SK-N-SH (cell line): Measurements from ENCODE around the gene ZSCAN2. TPM values are rescaled to one million over a fixed set of nuclear protein-coding genes. Genes with fewer than 3 reads are reported as not detected.

Experiments used
- CTCF ChIA-PET: fragments of 300-600, 350-600 bp; formaldehyde crosslinking; extraction: SDS; loops from one replicate; lab custom pipeline; 2021; lab: Yijun Ruan, JAX
- POLR2A ChIA-PET: fragments of 350-600 bp; sonication (Branson Sonifier 250); formaldehyde crosslinking; extraction: SDS; loops from one replicate; lab custom pipeline; 2020; ENCODE audit warnings: antibody characterized with exemption, inconsistent platforms; lab: Yijun Ruan, JAX
- DNase-seq: peaks from one replicate; pipeline ENCODE4 v3.0.0; 2012
- H2AFZ ChIP-seq: fragments of 200-600 bp; sonication (generic); 2 replicates; pipeline ENCODE4 v1.8.1; 2016; ENCODE audit warnings: antibody characterized with exemption, mild to moderate bottlenecking, low read depth
- H3F3A ChIP-seq: fragments of 200-600 bp; sonication (generic); replicated peaks from 2 replicates; pipeline ENCODE3; 2016; ENCODE audit warnings: antibody characterized with exemption, mild to moderate bottlenecking; ENCODE audit not compliant: insufficient read depth
- H3K27ac ChIP-seq, 2 experiments: fragments of 200-500 bp in 1 of 2; fragments of 200-600 bp in 1 of 2; sonication (Bioruptor generic) in 1 of 2; sonication (generic), shearing (Covaris generic) in 1 of 2; 2 replicates each; pipeline versions ENCODE4 v1.5.1 to v1.6.1; 2014 to 2016; ENCODE audit warnings: low read depth in 2 of 2, inconsistent platforms in 1 of 2, low read length in 1 of 2, mild to moderate bottlenecking in 1 of 2, mixed read lengths in 1 of 2
- H3K27me3 ChIP-seq: fragments of 200-600 bp; sonication (generic), shearing (Covaris generic); 2 replicates; pipeline ENCODE4 v1.6.1; 2016; ENCODE audit warnings: mixed run types; ENCODE audit not compliant: insufficient read depth
- H3K36me3 ChIP-seq, 2 experiments: fragments of 200-500 bp in 1 of 2; fragments of 200-600 bp in 1 of 2; sonication (Bioruptor generic) in 1 of 2; sonication (generic) in 1 of 2; replicated peaks in 1 of 2; 2 replicates each; pipeline versions ENCODE3 to v1.5.1; 2014 to 2016; ENCODE audit warnings: low read length in 1 of 2, mild to moderate bottlenecking in 1 of 2; ENCODE audit not compliant: insufficient read depth in 2 of 2, control insufficient read depth in 1 of 2
- H3K4me1 ChIP-seq, 2 experiments: fragments of 200-500 bp in 1 of 2; fragments of 200-600 bp in 1 of 2; sonication (Bioruptor generic) in 1 of 2; sonication (generic), shearing (Covaris generic) in 1 of 2; 2 replicates each; pipeline versions ENCODE4 v1.5.1 to v1.6.1; 2014 to 2016; ENCODE audit warnings: low read depth in 1 of 2, low read length in 1 of 2, mixed run types in 1 of 2; ENCODE audit not compliant: insufficient read depth in 2 of 2, control insufficient read depth in 1 of 2
- H3K4me2 ChIP-seq: fragments of 200-600 bp; sonication (generic), shearing (Covaris generic); 2 replicates; pipeline ENCODE4 v1.6.1; 2017; ENCODE audit warnings: mixed run types
- H3K4me3 ChIP-seq, 2 experiments: fragments of 200-500 bp in 1 of 2; fragments of 200-600 bp in 1 of 2; sonication (Bioruptor generic) in 1 of 2; sonication (generic), shearing (Covaris generic) in 1 of 2; 2 replicates each; pipeline versions ENCODE4 v1.5.1 to v1.8.1; 2014 to 2016; ENCODE audit warnings: low read depth in 2 of 2, inconsistent platforms in 1 of 2, low read length in 1 of 2, mild to moderate bottlenecking in 1 of 2, mixed read lengths in 1 of 2, moderate library complexity in 1 of 2
- H3K79me2 ChIP-seq: fragments of 200-600 bp; sonication (generic); 2 replicates; pipeline ENCODE4 v1.8.1; 2017; ENCODE audit warnings: mild to moderate bottlenecking; ENCODE audit not compliant: insufficient read depth
- H3K9ac ChIP-seq: fragments of 200-600 bp; sonication (generic); 2 replicates; pipeline ENCODE4 v1.6.1; 2017; ENCODE audit warnings: mixed run types
- H3K9me2 ChIP-seq: fragments of 200-600 bp; sonication (generic); 2 replicates; pipeline ENCODE4 v1.6.1; 2017; ENCODE audit warnings: mixed run types
- H3K9me3 ChIP-seq: fragments of 200-600 bp; sonication (generic); 2 replicates; pipeline ENCODE4 v1.6.1; 2017; ENCODE audit warnings: mixed run types, mild to moderate bottlenecking, moderate library complexity
- H4K20me1 ChIP-seq: fragments of 200-600 bp; sonication (generic); 2 replicates; pipeline ENCODE4 v1.6.1; 2017; ENCODE audit warnings: mild to moderate bottlenecking, mixed run types; ENCODE audit not compliant: insufficient read depth
- ELF1 ChIP-seq: IDR thresholded peaks from 2 replicates; pipeline ENCODE4 v1.4.0; 2012
- FOSL2 ChIP-seq: IDR thresholded peaks from 2 replicates; pipeline ENCODE4 v1.4.0; 2012; ENCODE audit warnings: low read depth, mild to moderate bottlenecking, moderate library complexity, borderline replicate concordance
- FOXM1 ChIP-seq: IDR thresholded peaks from 2 replicates; pipeline ENCODE4 v1.4.0; 2012; ENCODE audit warnings: low read depth, mild to moderate bottlenecking
- GATA2 ChIP-seq: sonication (generic); formaldehyde crosslinking; IDR thresholded peaks from 2 replicates; pipeline ENCODE4 v1.5.0; 2020; ENCODE audit warnings: mild to moderate bottlenecking, missing genetic modification reagents
- MEF2A ChIP-seq: IDR thresholded peaks from 2 replicates; pipeline ENCODE4 v1.4.0; 2012; ENCODE audit warnings: low read depth, borderline replicate concordance
- MXI1 ChIP-seq: IDR thresholded peaks from 2 replicates; pipeline ENCODE4 v1.6.1; 2012; ENCODE audit warnings: mild to moderate bottlenecking, low read depth, low read length, improper control_type of control experiment
- POLR2AphosphoS5 ChIP-seq: IDR thresholded peaks from 2 replicates; pipeline ENCODE4 v1.6.1; 2012; ENCODE audit warnings: low read depth, low read length
- RXRA ChIP-seq: IDR thresholded peaks from 2 replicates; pipeline ENCODE4 v1.4.0; 2012; ENCODE audit warnings: low read depth, mild to moderate bottlenecking, borderline replicate concordance
- SIN3A ChIP-seq: IDR thresholded peaks from 2 replicates; pipeline ENCODE4 v1.6.1; 2012; ENCODE audit warnings: low read depth, mild to moderate bottlenecking, low read length, moderate library complexity, borderline replicate concordance
- TCF12 ChIP-seq: IDR thresholded peaks from 2 replicates; pipeline ENCODE4 v1.4.0; 2012
- TEAD4 ChIP-seq: IDR thresholded peaks from 2 replicates; pipeline ENCODE4 v1.4.0; 2012; ENCODE audit warnings: mild to moderate bottlenecking, borderline replicate concordance; ENCODE audit not compliant: insufficient read depth
- USF1 ChIP-seq: IDR thresholded peaks from 2 replicates; pipeline ENCODE4 v1.4.0; 2012; ENCODE audit warnings: low read depth, borderline replicate concordance
- USF2 ChIP-seq: fragments of 150-350 bp; IDR thresholded peaks from 2 replicates; pipeline ENCODE4 v1.6.1; 2017; ENCODE audit warnings: antibody characterized with exemption, low read length, low read depth, borderline replicate concordance
- YY1 ChIP-seq: IDR thresholded peaks from 2 replicates; pipeline ENCODE4 v1.4.0; 2012; ENCODE audit warnings: low read depth, mild to moderate bottlenecking
- WGBS: methylation state at CpG from one replicate; pipeline ENCODE4 v1.1.6; 2017; ENCODE audit warnings: low lambda C conversion rate; 5-methylcytosine and 5-hydroxymethylcytosine counted together
- polyA plus RNA-seq, 3 experiments: library from polyadenylated mRNA; depleted of rRNA; stranded (reverse); fragments of >200 nt; gene quantifications; 2 replicates each; pipeline ENCODE4 v1.2.3, GENCODE V29; 2012
- TF ChIP-seq, protein P1 (sequence below): IDR thresholded peaks from 2 replicates; pipeline ENCODE4 v1.6.1; 2012; ENCODE audit warnings: mild to moderate bottlenecking, low read depth, low read length, moderate library complexity
- TF ChIP-seq, protein P2 (sequence below): fragments of 150-350 bp; IDR thresholded peaks from 2 replicates; pipeline ENCODE4 v1.6.1; 2016; ENCODE audit warnings: mild to moderate bottlenecking, low read depth, low read length

Gene ZSCAN2
- polyA plus RNA-seq, 1 of the 3 experiments (the other 2 are of a cell fraction), result 22.0 TPM

GRCh38 chr15:84658080-84658787 is 57.4 kb downstream of the ZSCAN2 start, which contains the start of gene NMB (continued):
- TF ChIP-seq GATA2, result no peak

GRCh38 chr15:84658788-84659411 is 58.1 kb downstream of the ZSCAN2 start:
- TF ChIP-seq RXRA, result no peak
- TF ChIP-seq, protein P1, sequence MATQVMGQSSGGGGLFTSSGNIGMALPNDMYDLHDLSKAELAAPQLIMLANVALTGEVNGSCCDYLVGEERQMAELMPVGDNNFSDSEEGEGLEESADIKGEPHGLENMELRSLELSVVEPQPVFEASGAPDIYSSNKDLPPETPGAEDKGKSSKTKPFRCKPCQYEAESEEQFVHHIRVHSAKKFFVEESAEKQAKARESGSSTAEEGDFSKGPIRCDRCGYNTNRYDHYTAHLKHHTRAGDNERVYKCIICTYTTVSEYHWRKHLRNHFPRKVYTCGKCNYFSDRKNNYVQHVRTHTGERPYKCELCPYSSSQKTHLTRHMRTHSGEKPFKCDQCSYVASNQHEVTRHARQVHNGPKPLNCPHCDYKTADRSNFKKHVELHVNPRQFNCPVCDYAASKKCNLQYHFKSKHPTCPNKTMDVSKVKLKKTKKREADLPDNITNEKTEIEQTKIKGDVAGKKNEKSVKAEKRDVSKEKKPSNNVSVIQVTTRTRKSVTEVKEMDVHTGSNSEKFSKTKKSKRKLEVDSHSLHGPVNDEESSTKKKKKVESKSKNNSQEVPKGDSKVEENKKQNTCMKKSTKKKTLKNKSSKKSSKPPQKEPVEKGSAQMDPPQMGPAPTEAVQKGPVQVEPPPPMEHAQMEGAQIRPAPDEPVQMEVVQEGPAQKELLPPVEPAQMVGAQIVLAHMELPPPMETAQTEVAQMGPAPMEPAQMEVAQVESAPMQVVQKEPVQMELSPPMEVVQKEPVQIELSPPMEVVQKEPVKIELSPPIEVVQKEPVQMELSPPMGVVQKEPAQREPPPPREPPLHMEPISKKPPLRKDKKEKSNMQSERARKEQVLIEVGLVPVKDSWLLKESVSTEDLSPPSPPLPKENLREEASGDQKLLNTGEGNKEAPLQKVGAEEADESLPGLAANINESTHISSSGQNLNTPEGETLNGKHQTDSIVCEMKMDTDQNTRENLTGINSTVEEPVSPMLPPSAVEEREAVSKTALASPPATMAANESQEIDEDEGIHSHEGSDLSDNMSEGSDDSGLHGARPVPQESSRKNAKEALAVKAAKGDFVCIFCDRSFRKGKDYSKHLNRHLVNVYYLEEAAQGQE, result no peak
- TF ChIP-seq FOSL2, result no peak
- TF ChIP-seq, protein P2, sequence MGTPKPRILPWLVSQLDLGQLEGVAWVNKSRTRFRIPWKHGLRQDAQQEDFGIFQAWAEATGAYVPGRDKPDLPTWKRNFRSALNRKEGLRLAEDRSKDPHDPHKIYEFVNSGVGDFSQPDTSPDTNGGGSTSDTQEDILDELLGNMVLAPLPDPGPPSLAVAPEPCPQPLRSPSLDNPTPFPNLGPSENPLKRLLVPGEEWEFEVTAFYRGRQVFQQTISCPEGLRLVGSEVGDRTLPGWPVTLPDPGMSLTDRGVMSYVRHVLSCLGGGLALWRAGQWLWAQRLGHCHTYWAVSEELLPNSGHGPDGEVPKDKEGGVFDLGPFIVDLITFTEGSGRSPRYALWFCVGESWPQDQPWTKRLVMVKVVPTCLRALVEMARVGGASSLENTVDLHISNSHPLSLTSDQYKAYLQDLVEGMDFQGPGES, result no peak
- no peak for TF ChIP-seq YY1
- TF ChIP-seq SIN3A, result no peak
- no peak for TF ChIP-seq USF2
- no peak for TF ChIP-seq TEAD4
- TF ChIP-seq POLR2AphosphoS5, result no peak
- no peak for TF ChIP-seq MXI1
- TF ChIP-seq MEF2A, result no peak
- no peak for TF ChIP-seq FOXM1
- no peak for TF ChIP-seq ELF1
- TF ChIP-seq TCF12, result no peak
- TF ChIP-seq USF1, result no peak
- Histone ChIP-seq H3K27me3 (no peaks in the 10 kb centered on the region), H2AFZ (peak overlapping the region; percentile 66; the same call in 1 of the 2 replicates), H3K4me1 (peaks cover 3 to 19% of the 10 kb centered on the region in 2 experiments; a peak in 1 of 4 replicates), H3K4me3 (peak overlapping the region; percentile 52 to 54; a peak in 2 of 4 replicates), H3K9me2 (no peaks in the 10 kb centered on the region), H4K20me1 (no peaks in the 10 kb centered on the region), H3F3A (peaks cover 35% of the 10 kb centered on the region), H3K36me3 (peaks cover 3 to 19% of the 10 kb centered on the region in 2 experiments), H3K79me2 (peaks cover 2% of the 10 kb centered on the region), H3K9ac (peak overlapping the region; percentile 62; the same call in 1 of the 2 replicates), H3K4me2 (peak overlapping the region; percentile 82), H3K9me3 (no peaks in the 10 kb centered on the region), H3K27ac (peak overlapping the region; percentile 53 to 83)
- ChIA-PET POLR2A (interaction anchor here (0.8 to 1.0 kb wide), 2 partner anchors 57 to 90 kb away, joined by 4 to 5 read pairs; partner anchors contain the start of gene SEC11A), CTCF (interaction anchor here (0.5 to 4.2 kb wide), 21 partner anchors 8 to 270 kb away, joined by 3 to 38 read pairs (median 4); partner anchors contain the start of gene SEC11A)
- DNase-seq, result peak; percentile 26
- WGBS, result 57% methylated on average over 7 of the region's 7 CpGs
